ENCODE data around the gene CNOT8. TPM values are rescaled to one million over a fixed set of nuclear protein-coding genes. Genes with fewer than 3 reads are reported as not detected.

CNOT8 gene
- total RNA-seq, 4 donors from 2014 or later, result 70.3 to 123 (median 88.6) TPM

DNA sequence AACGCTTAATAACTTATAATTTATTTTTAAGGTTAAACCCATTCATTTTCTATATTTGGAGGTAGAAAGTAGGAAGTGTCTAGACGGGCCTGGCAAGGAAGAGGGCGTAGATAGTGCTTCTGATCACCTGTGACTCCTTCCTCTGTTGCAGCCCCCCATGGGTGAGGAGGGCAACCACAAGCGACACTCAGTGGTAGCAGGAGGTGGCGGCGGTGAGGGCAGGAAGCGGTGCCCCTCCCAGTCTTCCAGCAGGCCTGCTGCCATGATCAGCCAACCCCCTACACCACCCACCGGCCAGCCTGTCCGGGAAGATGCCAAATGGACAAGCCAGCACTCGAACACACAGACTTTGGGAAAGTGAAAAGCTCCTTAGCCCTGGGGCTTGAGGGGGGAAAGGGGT lies 44.7 kb upstream of the CNOT8 start:
- H3K4me3 ChIP-seq (replicated peaks in 1 of 3), result no peak overlapping the region
- WGBS, 2 donors, result 86 to 94% methylated on average over 10 of the region's 10 CpGs
- H3K9me3 ChIP-seq, result no peaks in the 10 kb centered on the region
- no peak overlapping the region for H3K27ac ChIP-seq
- H3K4me1 ChIP-seq, result no peaks in the 10 kb centered on the region
- DNase-seq, result no peak
- intact Hi-C loops (cut with DNase I), result loop anchor here (5.0 kb wide), 1 partner anchor 166 kb away; no protein-coding TSS in a partner anchor
- peaks cover 51 to 80% of the 10 kb centered on the region in 2 donors for H3K36me3 ChIP-seq
- H3K27me3 ChIP-seq, result no peaks in the 10 kb centered on the region
- TF ChIP-seq POLR2A (IDR thresholded peaks at IDR 0.05), result no peak
- TF ChIP-seq, protein P1, sequence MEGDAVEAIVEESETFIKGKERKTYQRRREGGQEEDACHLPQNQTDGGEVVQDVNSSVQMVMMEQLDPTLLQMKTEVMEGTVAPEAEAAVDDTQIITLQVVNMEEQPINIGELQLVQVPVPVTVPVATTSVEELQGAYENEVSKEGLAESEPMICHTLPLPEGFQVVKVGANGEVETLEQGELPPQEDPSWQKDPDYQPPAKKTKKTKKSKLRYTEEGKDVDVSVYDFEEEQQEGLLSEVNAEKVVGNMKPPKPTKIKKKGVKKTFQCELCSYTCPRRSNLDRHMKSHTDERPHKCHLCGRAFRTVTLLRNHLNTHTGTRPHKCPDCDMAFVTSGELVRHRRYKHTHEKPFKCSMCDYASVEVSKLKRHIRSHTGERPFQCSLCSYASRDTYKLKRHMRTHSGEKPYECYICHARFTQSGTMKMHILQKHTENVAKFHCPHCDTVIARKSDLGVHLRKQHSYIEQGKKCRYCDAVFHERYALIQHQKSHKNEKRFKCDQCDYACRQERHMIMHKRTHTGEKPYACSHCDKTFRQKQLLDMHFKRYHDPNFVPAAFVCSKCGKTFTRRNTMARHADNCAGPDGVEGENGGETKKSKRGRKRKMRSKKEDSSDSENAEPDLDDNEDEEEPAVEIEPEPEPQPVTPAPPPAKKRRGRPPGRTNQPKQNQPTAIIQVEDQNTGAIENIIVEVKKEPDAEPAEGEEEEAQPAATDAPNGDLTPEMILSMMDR (IDR thresholded peaks at IDR 0.05), result no peak

DNA sequence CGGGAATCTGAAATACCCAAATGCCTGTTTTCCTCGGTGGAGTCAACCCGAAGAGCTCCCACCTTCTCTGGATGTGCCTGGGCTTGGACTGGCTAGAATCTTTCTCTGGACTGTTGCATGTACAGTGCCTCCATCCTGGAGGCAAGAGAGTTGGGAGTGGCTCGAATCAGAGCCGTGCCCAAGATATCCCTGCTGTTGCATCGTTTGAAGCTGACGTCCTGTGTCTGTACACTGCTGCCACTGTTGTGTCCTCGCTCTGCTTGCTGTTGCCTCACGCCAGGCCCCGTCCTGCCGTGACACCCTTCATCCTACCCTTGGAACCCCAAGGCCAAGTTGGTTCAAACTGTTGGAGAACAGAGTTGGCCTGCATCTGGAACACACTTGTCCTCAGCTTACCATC lies 43.4 kb upstream of the CNOT8 start:
- no peak for DNase-seq
- no peaks in the 10 kb centered on the region for H3K4me1 ChIP-seq
- no peak overlapping the region for H3K4me3 ChIP-seq (replicated peaks in 1 of 3)
- TF ChIP-seq, protein P1 (IDR thresholded peaks at IDR 0.05), result no peak
- no peak for TF ChIP-seq POLR2A (IDR thresholded peaks at IDR 0.05)
- H3K9me3 ChIP-seq, result no peaks in the 10 kb centered on the region
- 92% methylated on average over 11 of the region's 11 CpGs for WGBS, 2 donors
- H3K36me3 ChIP-seq, result peaks cover 56 to 74% of the 10 kb centered on the region in 2 donors
- intact Hi-C loops (cut with DNase I), result no loop called here
- H3K27me3 ChIP-seq, result no peaks in the 10 kb centered on the region
- no peak overlapping the region for H3K27ac ChIP-seq

DNA sequence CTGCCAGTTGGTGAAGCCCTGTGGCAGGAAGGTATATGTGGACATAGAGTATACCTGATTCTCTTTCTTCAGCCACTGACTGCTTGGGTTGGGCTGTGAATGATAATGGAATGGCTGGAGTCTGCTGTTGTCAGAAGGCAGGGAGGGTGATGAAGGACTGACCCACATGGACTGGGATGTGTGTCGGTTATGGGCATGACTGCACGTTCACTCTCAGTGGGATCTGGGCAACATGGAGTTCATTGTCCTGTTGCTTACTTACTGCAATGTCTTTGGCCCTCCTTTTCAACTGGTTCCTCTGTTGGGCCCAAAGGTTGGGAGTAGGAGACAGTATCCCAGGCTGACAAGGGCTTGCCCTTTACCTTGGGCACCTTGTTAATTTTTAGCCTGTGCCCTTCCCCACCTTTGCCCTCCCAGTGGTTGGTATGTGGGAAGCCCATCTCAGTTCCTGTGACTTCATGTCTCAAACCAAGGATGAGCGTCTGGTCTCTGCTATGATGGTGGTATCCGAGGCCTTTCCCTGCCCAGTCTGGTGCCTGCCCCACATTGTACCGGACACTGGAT lies 42.7 kb upstream of the CNOT8 start:
- peaks cover 58 to 71% of the 10 kb centered on the region in 2 donors for H3K36me3 ChIP-seq
- H3K4me3 ChIP-seq (replicated peaks in 1 of 3), result no peak overlapping the region
- H3K4me1 ChIP-seq, result no peaks in the 10 kb centered on the region
- no peak for DNase-seq
- H3K9me3 ChIP-seq, result no peaks in the 10 kb centered on the region
- no peak overlapping the region for H3K27ac ChIP-seq
- TF ChIP-seq, protein P1 (IDR thresholded peaks at IDR 0.05), result no peak
- TF ChIP-seq POLR2A (IDR thresholded peaks at IDR 0.05), result no peak
- WGBS, 2 donors, result 83 to 89% methylated on average over 5 of the region's 5 CpGs
- no peaks in the 10 kb centered on the region for H3K27me3 ChIP-seq
- intact Hi-C loops (cut with DNase I), result no loop called here

DNA sequence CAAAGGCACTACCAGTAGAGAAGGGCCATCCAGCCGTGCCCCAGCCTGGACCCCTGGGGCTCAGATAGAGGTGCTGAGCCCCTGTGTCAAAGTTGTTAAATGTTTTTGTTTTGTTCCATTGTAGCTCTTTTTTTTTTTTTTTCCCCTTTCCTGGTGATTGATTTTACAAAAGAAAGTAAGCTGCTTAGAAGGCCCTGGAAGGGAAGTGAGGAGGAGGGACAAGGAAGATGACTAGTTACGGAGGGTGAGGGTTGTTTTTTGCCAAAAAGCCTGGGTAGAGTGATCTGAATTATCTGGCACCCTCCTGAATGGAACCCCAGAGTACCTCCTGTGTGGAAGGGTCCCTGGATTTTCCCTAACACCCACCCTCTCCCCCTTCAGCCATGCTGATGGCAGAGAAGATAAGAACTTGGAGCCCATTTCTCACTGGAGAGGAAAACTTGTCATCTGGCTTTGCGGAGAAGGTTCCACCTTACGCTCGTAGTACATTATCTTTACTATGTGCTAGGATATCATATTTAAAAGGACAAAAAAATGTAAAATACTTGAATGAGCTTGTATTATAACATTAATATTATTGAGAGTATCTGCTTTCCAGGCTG lies 41.4 kb upstream of the CNOT8 start:
- 88 to 89% methylated on average over 5 of the region's 5 CpGs for whole genome bisulfite sequencing, 2 donors
- no peaks in the 10 kb centered on the region for H3K4me1 ChIP-seq
- no peak overlapping the region for H3K4me3 ChIP-seq (replicated peaks in 1 of 3)
- H3K27ac ChIP-seq, result no peak overlapping the region
- intact Hi-C loops (cut with DNase I), result no loop called here
- no peaks in the 10 kb centered on the region for H3K9me3 ChIP-seq
- DNase-seq, result no peak
- no peaks in the 10 kb centered on the region for H3K27me3 ChIP-seq
- TF ChIP-seq, protein P1 (IDR thresholded peaks at IDR 0.05), result no peak
- no peak for TF ChIP-seq POLR2A (IDR thresholded peaks at IDR 0.05)
- peaks cover 58 to 65% of the 10 kb centered on the region in 2 donors for H3K36me3 ChIP-seq

DNA sequence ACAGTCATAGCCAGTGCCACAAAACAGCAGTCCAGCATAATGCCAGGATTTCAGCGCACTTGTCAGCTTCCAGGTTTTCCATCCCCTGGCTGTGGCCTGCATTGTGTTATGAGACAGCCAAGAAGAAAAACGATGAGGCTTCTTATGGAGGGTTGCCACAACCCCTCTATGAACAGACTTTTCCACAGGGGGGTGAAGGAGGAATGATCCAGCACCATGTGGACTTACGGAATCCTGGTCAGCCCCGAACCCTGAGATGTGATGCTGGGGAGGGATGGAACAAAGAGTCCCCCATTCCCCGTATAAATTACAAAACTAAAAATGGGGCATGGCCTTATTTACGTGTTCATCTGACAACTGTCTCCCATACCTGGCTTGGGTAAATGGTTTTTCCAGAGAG lies 40.6 kb upstream of the CNOT8 start:
- intact Hi-C loops (cut with DNase I), result no loop called here
- peaks cover 56 to 59% of the 10 kb centered on the region in 2 donors for H3K36me3 ChIP-seq
- H3K9me3 ChIP-seq, result no peaks in the 10 kb centered on the region
- no peaks in the 10 kb centered on the region for H3K4me1 ChIP-seq
- peak overlapping the region in 1 of 3 donors; percentile 45 for H3K27ac ChIP-seq
- H3K27me3 ChIP-seq, result no peaks in the 10 kb centered on the region
- 87 to 93% methylated on average over 6 of the region's 6 CpGs for WGBS, 2 donors
- H3K4me3 ChIP-seq (replicated peaks in 1 of 3), result no peak overlapping the region
- DNase-seq, result no peak
- TF ChIP-seq, protein P1 (IDR thresholded peaks at IDR 0.05), result no peak
- TF ChIP-seq POLR2A (IDR thresholded peaks at IDR 0.05), result no peak
